ENCODE results near the gene IGF2R.

DNA sequence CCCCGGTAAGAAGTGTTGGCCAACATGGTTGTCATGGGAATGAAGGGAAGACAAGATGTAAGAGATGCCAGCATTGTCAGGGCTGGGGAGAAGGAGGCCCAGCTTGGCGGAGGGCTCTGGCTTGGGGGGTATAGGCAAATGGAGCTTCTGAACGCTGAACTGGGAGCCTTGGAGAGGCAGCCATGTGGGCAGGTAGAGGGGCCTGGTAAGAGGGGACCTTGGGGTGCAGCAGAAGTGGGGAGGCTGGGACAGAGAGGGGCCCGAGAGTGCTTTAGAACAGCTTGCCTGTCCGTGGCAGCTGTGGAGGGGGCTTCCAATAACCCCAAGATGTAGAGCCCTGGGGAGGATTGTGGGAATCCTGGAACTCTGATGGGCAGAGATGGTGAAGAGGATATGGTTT is 155.7 kb downstream of the IGF2R start:
- TF ChIP-seq CTCF (IDR thresholded peaks at IDR 0.05) (no peak), POLR2AphosphoS5 (IDR thresholded peaks at IDR 0.05) (no peak), POLR2A (IDR thresholded peaks at IDR 0.05) (no peak)

All from breast epithelium (tissue), 3 donors.